Karpas-422 (cell line): ENCODE measurements around the gene LONRF2. TPM values are rescaled to one million over a fixed set of nuclear protein-coding genes. Genes with fewer than 3 reads are reported as not detected.
"Not testable (repeated sequence)": the region's sequence is repeated elsewhere in the genome, so short reads cannot be mapped to it uniquely, and the experiment has no call there.

Experiments
- DNase-seq: peaks from one replicate; pipeline ENCODE4 v3.0.0-alpha.2; 2015
- H2AFZ ChIP-seq: fragments of 200-600 bp; sonication (generic); 2 replicates; pipeline ENCODE4 v1.6.1; 2014; ENCODE audit warnings: antibody characterized with exemption, low read length, mixed read lengths
- H3K27ac ChIP-seq: fragments of 200-600 bp; sonication (generic); 2 replicates; pipeline ENCODE4 v1.5.1; 2014; ENCODE audit warnings: mild to moderate bottlenecking, low read length, moderate library complexity
- H3K27me3 ChIP-seq: fragments of 200-600 bp; sonication (generic); 2 replicates; pipeline ENCODE4 v1.6.1; 2014; ENCODE audit warnings: low read length, mixed read lengths
- H3K36me3 ChIP-seq: fragments of 200-600 bp; sonication (generic); 2 replicates; pipeline ENCODE4 v1.6.1; 2014; ENCODE audit warnings: low read length, mixed read lengths; ENCODE audit not compliant: insufficient read depth
- H3K4me1 ChIP-seq: fragments of 200-600 bp; sonication (generic); 2 replicates; pipeline ENCODE4 v1.6.1; 2014; ENCODE audit warnings: mild to moderate bottlenecking, low read length, mixed read lengths
- H3K4me2 ChIP-seq: fragments of 200-600 bp; sonication (generic); 2 replicates; pipeline ENCODE4 v1.6.1; 2014; ENCODE audit warnings: low read length, low read depth, mild to moderate bottlenecking; ENCODE audit not compliant: poor library complexity, severe bottlenecking
- H3K4me3 ChIP-seq: fragments of 200-600 bp; sonication (generic); 2 replicates; pipeline ENCODE4 v1.5.1; 2014; ENCODE audit warnings: mild to moderate bottlenecking, antibody characterized with exemption, low read length, mixed read lengths
- H3K79me2 ChIP-seq: fragments of 200-600 bp; sonication (generic); 2 replicates; pipeline ENCODE4 v1.6.1; 2014; ENCODE audit warnings: mild to moderate bottlenecking, low read length, mixed read lengths
- H3K9ac ChIP-seq: fragments of 200-600 bp; sonication (generic); 2 replicates; pipeline ENCODE4 v1.6.0; 2014; ENCODE audit warnings: low read length
- H3K9me2 ChIP-seq: fragments of 200-600 bp; sonication (generic), shearing (Covaris generic); replicated peaks from 2 replicates; pipeline ENCODE4 v1.6.0; 2014; ENCODE audit warnings: mild to moderate bottlenecking, low read length, moderate library complexity; ENCODE audit not compliant: insufficient read depth
- H3K9me3 ChIP-seq: fragments of 300-700, 200-600 bp; sonication (generic); 2 replicates; pipeline ENCODE4 v1.6.1; 2014; ENCODE audit warnings: low read length, mixed read lengths
- H4K20me1 ChIP-seq: fragments of 200-600 bp; sonication (generic); 2 replicates; pipeline ENCODE4 v1.6.1; 2014; ENCODE audit warnings: mild to moderate bottlenecking, antibody characterized with exemption, low read length, low read depth; ENCODE audit not compliant: insufficient read depth
- total RNA-seq: library from RNA; depleted of rRNA; stranded (reverse); fragments of >200 nt; shearing (Covaris generic); gene quantifications from 2 replicates; pipeline ENCODE4 v1.2.3, GENCODE V29; 2014; ENCODE audit warnings: low replicate concordance; rRNA removed

The LONRF2 gene
- total RNA-seq = not detected in 2 replicates

DNA sequence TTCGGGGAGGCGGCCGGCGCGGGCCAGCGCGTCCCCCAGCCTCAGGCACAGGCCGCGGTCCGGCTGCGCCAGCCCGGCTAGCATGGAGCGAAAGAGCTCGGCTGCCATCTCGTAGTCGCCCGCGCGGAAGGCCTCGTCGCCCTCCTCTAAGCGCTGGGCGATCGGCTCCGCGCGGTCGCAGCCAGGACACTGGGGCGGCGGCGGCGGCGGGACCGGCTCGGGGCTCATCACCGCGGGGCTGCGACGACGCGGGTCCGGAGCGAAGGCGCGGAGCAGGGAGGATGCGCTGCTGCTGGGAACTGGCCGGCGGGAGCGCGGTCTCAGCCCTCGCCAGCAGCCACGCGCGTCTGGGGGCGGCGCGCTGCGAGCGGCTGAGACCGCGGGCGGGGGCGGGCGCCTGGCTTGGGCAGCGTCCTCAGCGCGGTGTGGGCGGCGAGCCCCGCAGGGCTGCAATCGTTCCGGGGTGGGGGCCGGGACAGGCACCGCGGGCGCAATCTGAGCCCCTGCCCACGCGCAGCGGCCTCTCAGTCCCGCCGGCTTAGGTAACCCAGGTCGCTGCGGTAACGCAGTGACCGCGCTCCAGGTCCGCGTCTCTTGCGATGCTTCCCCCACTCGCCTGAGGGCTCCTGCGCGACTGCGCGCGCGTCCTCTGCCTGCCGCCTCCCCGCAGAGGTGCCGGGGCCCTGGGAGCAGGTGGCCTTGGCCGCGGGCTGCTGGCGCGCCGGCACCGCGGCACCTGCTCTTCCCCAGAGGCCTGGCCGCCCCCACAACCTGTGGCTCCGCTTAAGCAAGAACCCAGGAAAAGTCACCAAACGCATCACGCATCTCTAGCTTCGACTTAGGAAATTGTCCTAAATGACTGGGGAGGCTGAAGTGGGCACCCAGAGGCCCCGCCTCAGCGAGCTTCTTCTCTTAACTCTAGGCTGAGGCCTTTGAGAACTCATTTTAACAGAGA is at the start of gene LONRF2:
TSS of gene LONRF2 (minus strand) at position 636 of the 955 bp plus-strand sequence. CDS start at position 228, 408 bp downstream.
- no peaks in the 10 kb centered on the region for H3K27me3 ChIP-seq
- peaks cover 5% of the 10 kb centered on the region for H3K4me1 ChIP-seq
- no peaks in the 10 kb centered on the region for H3K9me3 ChIP-seq
- no peak within 1 kb of the TSS for H3K9ac ChIP-seq
- H3K4me3 ChIP-seq = no peak within 1 kb of the TSS
- no peak within 1 kb of the TSS for H3K27ac ChIP-seq
- H3K4me2 ChIP-seq = no peak within 1 kb of the TSS
- no peak for DNase-seq
- H3K9me2 ChIP-seq = no peaks in the 10 kb centered on the region
- no peaks in the 10 kb centered on the region for H4K20me1 ChIP-seq
- no peaks in the 10 kb centered on the region for H3K36me3 ChIP-seq
- H2AFZ ChIP-seq = no peak within 1 kb of the TSS
- H3K79me2 ChIP-seq = no peaks in the 10 kb centered on the region

- H4K20me1 ChIP-seq = no peaks in the 10 kb centered on the region
- H3K4me3 ChIP-seq = no peak overlapping the region
- no peaks in the 10 kb centered on the region for H3K36me3 ChIP-seq
- peaks cover 5% of the 10 kb centered on the region; the same call in 1 of the 2 replicates for H3K9me3 ChIP-seq
- no peak overlapping the region for H3K4me2 ChIP-seq
- H3K27me3 ChIP-seq = 0 out of 2 replicates have a peak, but pooled peaks cover 10% of the 10 kb centered on the region
- H3K9me2 ChIP-seq = no peaks in the 10 kb centered on the region
- H3K4me1 ChIP-seq = no peaks in the 10 kb centered on the region
- no peak overlapping the region for H2AFZ ChIP-seq
- no peak for DNase-seq
- H3K79me2 ChIP-seq = no peaks in the 10 kb centered on the region
- no peak overlapping the region for H3K27ac ChIP-seq
- H3K9ac ChIP-seq = no peak overlapping the region
These were observed 44.9 kb upstream of the LONRF2 start for GRCh38 chr2:100367163-100367562.

DNA sequence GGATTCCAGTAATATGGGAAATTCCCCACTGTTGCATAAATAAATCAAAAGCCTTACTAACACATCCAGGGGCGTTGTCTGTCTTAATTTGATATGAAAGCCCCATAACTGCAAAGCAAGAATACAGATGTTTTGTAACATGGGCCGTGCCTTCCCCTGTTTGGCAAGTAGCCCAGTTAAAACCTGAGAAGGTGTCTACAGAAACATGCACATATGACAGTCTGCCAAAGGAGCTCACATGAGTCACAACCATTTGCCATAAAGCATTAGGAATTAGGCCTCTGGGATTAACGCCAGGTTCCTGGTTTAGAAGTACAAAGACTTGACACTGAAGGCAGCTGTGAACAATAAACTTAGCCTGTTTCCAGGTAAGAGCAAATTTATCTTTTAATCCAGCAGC is 43.1 kb upstream of the LONRF2 start:
- H3K27me3 ChIP-seq = no peaks in the 10 kb centered on the region
- no peak overlapping the region for H3K9ac ChIP-seq
- no peak overlapping the region for H3K4me3 ChIP-seq
- H3K79me2 ChIP-seq = no peaks in the 10 kb centered on the region
- H3K9me3 ChIP-seq = peaks cover 5% of the 10 kb centered on the region; the same call in 1 of the 2 replicates
- H4K20me1 ChIP-seq = no peaks in the 10 kb centered on the region
- H3K36me3 ChIP-seq = no peaks in the 10 kb centered on the region
- H3K9me2 ChIP-seq = no peaks in the 10 kb centered on the region
- no peak overlapping the region for H2AFZ ChIP-seq
- no peaks in the 10 kb centered on the region for H3K4me1 ChIP-seq
- no peak overlapping the region for H3K27ac ChIP-seq
- H3K4me2 ChIP-seq = no peak overlapping the region
- no peak for DNase-seq

DNA sequence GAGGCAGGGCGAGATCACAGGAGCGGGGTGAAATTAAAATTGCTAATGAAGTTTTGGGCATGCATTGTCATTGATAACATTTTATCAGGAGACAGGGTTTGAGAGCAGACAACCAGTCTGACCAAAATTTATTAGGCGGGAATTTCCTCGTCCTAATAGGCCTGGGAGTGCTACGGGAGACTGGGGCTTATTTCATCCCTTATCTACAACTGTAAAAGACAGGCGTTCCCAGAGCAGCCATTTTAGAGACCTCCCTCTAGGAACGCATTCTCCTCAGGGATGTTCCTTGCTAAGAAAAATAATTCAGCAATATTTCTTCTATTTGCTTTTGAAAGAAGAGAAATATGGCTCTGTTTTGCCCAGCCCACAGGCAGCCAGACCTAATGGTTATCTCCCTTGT is 40.0 kb upstream of the LONRF2 start:
- H3K4me1 ChIP-seq, H3K27ac ChIP-seq, H3K79me2 ChIP-seq, H3K36me3 ChIP-seq, H2AFZ ChIP-seq, H4K20me1 ChIP-seq, DNase-seq, H3K9me3 ChIP-seq, H3K27me3 ChIP-seq, H3K9me2 ChIP-seq, H3K4me3 ChIP-seq, H3K4me2 ChIP-seq, H3K9ac ChIP-seq: not testable (repeated sequence)

GRCh38 chr2:100359576-100359975 is 37.3 kb upstream of the LONRF2 start:
- no peak for DNase-seq
- no peak overlapping the region for H3K4me3 ChIP-seq

DNA sequence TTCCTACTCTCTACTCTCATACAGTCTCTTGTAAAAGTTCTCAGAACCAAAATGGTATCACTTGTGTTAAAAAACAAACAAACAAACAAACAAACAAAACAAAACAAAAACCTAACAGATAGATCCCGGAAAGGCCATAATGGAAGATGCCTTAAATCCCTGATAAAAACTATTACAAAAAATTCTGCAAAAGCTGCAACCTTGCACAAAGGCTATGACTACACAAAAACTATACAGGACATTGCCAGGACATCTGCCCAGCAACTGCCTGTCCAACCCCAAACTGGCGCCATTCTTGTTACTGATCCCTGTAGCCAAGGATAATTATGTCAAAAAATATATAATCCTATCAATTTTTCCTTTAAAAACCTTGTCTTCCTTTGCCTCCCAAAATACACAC is 36.3 kb upstream of the LONRF2 start:
- H3K79me2 ChIP-seq = no peaks in the 10 kb centered on the region
- H3K4me3 ChIP-seq = no peak overlapping the region

More at GRCh38 chr2:100359576-100359975, 37.3 kb upstream of the LONRF2 start:
- Histone ChIP-seq H3K79me2 (no peaks in the 10 kb centered on the region), H3K27me3 (no peaks in the 10 kb centered on the region), H3K36me3 (no peaks in the 10 kb centered on the region), H4K20me1 (no peaks in the 10 kb centered on the region), H3K4me1 (no peaks in the 10 kb centered on the region), H3K9ac (no peak overlapping the region), H3K27ac (no peak overlapping the region), H3K4me2 (no peak overlapping the region), H3K9me2 (no peaks in the 10 kb centered on the region), H2AFZ (no peak overlapping the region), H3K9me3 (no peaks in the 10 kb centered on the region)

GRCh38 chr2:100352521-100352920 is 30.2 kb upstream of the LONRF2 start:
- Histone ChIP-seq H3K4me3 (no peak overlapping the region), H3K27ac (no peak overlapping the region), H3K79me2 (no peaks in the 10 kb centered on the region), H3K9me2 (no peaks in the 10 kb centered on the region), H4K20me1 (no peaks in the 10 kb centered on the region), H3K36me3 (no peaks in the 10 kb centered on the region), H3K4me2 (no peak overlapping the region), H3K27me3 (no peaks in the 10 kb centered on the region), H3K9ac (no peak overlapping the region), H3K4me1 (no peaks in the 10 kb centered on the region), H2AFZ (no peak overlapping the region), H3K9me3 (no peaks in the 10 kb centered on the region)
- DNase-seq = no peak

More for the DNA sequence above, 36.3 kb upstream of the LONRF2 start:
- Histone ChIP-seq H3K4me2 (no peak overlapping the region), H3K36me3 (no peaks in the 10 kb centered on the region), H3K9me2 (no peaks in the 10 kb centered on the region), H2AFZ (no peak overlapping the region), H4K20me1 (no peaks in the 10 kb centered on the region), H3K9ac (no peak overlapping the region), H3K9me3 (no peaks in the 10 kb centered on the region), H3K4me1 (no peaks in the 10 kb centered on the region), H3K27ac (no peak overlapping the region), H3K27me3 (no peaks in the 10 kb centered on the region)
- no peak for DNase-seq

GRCh38 chr2:100350661-100351185 is 28.4 kb upstream of the LONRF2 start:
- H3K79me2 ChIP-seq = no peaks in the 10 kb centered on the region
- no peak overlapping the region for H2AFZ ChIP-seq
- H3K27ac ChIP-seq = no peak overlapping the region
- H3K36me3 ChIP-seq = no peaks in the 10 kb centered on the region
- H3K9me2 ChIP-seq = no peaks in the 10 kb centered on the region
- H3K9ac ChIP-seq = no peak overlapping the region
- no peak overlapping the region for H3K4me3 ChIP-seq
- H3K4me1 ChIP-seq = no peaks in the 10 kb centered on the region
- H3K4me2 ChIP-seq = no peak overlapping the region
- H3K27me3 ChIP-seq = no peaks in the 10 kb centered on the region
- DNase-seq = no peak
- no peaks in the 10 kb centered on the region for H3K9me3 ChIP-seq
- no peaks in the 10 kb centered on the region for H4K20me1 ChIP-seq
